HL-60/S4 treated with retinoic acid at 250 ng/mL for 4 days and 3 days (cell line): ENCODE data around the gene XPOT.
"Not testable (repeated sequence)": the region's sequence is repeated elsewhere in the genome, so short reads cannot be mapped to it uniquely, and the experiment has no call there.

Experiments
- in situ Hi-C: fragments of 300-500 bp; cut with MboI; formaldehyde crosslinking; loops from 2 replicates; pipeline ENCODE4 v1.7.0; 2022; ENCODE audit warnings: low sequenced_read_pairs

The XPOT gene

DNA sequence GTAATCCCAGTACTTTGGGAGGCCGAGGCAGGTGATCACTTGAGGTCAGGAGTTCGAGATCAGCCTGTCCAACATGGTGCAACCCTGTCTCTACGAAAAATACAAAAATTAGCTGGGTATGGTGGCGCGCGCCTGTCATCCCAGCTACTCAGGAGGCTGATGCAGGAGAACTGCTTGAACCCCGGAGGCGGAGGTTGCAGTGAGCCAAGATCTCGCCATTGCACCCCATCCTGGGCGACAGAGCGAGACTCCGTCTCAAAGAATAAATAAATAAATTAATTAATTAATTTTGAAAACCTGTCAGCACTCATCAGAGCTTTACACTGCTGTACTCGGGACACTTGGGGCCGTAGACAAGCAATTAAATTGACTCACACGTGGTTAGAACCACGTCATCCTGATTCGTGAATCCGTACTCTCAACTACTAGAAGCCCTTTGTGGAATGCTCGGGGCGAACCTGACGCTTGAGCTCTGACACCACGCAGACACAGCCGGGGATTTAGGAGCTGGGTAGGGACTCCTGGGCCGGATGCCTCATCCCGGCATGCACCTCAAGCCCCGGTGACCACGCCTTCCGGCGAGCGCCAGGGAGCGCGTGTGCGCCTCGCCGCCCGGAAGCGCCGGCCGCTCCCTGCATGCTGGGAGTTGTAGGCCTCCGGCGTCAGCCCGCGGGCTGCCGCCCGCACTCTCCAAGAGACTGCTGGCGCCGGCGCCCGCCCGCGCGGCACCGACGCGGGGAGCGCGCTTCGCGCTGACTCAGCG, at the start of gene XPOT:
XPOT (plus strand) TSS at position 686 of the 763 bp plus-strand sequence. CDS start 5,644 bp downstream, outside the sequence.
- in situ Hi-C loops, result no loop called here

DNA sequence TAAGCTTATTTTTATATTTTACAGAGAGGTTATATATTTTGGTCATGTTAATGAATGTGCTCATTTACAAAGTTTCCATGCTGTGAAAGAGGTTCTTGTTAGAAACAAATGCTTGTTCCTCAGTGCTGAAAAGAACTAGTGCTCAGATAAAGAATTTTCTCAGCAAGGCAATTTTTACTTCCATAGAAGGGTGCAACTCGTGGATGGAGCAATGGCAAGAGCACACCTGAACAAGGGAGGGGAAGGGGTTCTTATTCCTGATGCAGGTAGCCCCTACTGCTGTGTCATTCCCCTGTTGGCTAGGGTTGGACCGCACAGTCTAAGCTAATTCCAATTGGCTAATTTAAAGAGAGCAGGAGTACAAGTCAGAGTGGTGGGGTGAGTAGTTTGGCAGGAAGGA, 48.0 kb upstream of the XPOT start:
- in situ Hi-C loops, result not testable (repeated sequence)

- in situ Hi-C loops, result not testable (repeated sequence)
These were observed 43.0 kb upstream of the XPOT start for GRCh38 chr12:64361173-64361572.

- in situ Hi-C loops, result no loop called here
These were observed 41.4 kb upstream of the XPOT start for GRCh38 chr12:64362721-64363305.

DNA sequence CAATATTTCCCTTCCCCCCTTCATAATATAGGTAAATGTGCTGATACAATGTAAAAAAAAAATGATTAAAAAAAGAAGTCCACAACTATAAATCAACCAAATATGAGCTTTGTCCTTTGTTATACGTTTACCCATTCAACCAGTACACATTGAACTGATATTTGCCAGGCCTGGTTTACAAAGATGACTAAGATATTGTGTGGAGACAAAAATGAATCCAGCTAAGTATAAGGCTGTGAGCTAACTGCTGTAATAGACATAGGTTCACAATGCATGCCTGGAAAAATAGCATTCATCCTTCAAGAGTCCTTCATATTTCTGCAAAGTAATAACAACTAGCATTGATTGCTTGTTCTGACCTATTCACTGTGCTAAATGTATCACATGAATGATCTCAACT, 20.5 kb upstream of the XPOT start:
- in situ Hi-C loops, result no loop called here

DNA sequence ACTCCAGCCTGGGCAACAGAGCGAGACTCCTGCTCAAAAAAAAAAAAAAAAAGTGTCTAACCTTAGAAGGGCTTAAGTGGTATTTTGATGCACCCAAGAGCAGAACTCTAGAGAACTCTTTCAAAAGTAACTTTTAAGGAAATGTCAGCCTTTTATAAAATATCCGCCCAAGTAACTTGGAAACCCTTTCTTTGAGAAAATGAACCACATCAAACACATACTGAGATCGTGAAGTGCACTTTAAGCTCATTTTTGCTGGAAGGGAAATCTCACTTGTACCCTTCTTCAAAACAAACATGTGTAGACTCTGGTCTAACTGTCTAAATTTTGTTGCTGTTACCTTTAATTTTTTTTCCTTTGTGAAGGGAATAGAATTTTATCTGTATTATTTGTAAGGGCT, 19.2 kb upstream of the XPOT start:
- in situ Hi-C loops, result no loop called here

DNA sequence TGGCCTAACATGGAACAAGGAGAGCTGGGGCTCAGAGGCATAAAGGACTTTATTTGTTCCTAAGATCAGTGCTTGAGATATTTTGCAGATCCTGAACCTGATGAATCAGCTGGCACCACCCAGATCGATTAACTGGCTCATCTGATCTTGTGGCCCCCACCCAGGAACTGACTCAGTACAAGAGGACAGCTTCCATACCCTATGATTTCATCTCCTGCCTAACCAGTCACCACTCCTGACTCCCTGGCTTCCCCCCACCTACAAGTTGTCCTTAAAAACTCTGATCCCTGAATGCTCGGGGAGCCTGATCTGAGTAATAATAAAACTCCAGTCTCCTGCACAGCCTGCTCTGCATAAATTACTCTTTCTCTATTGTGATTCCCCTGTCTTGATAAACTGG, 18.7 kb upstream of the XPOT start:
- in situ Hi-C loops, result no loop called here

DNA sequence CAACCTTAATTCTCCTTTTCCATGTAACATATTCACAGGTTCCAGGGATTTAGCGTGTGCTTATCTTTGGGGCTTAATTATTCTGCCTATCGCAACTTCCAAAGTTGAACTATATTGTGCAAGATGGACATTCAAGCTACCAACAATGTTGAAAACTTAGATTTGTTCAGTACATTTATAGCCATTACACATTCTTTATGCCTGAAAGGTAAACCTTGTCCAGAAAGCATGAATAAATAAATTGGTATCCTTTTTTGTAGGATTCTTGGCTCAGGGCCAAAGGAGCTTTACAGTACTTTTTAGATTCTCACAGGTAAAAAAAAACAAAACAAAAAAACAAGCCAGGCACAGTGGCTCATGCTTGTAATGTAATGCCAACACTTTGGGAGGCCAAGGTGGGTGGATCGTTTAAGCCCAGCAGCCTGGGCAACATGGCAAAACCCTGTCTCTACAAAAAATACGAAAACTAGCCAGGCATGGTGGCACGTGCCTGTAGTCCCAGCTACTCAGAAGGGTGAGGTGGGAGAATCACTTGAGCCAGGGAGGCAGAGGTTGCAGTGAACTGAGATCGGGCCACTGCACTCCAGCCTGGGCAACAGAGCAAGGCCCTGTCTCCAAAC, 16.9 kb upstream of the XPOT start:
- in situ Hi-C loops, result no loop called here

DNA sequence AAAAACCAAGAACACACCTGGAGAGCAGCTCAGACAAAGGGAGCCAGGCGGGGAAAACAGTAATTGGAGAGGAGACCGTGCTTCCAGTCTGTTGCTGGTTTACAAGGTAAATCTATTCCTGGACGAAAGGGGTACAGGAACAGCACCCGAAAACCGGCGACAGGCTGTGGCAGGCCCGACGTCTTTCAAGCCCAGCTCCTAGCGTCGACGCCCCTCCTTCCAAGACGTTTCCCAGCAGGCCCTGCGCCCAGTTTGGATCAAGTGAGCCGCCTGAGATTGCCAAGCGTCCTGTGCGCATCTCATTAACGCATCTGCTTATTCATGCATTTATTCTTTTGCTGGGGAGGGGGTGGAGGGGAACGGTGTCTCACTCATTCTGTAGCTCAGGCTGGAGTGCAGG, 15.0 kb upstream of the XPOT start:
- in situ Hi-C loops, result no loop called here

DNA sequence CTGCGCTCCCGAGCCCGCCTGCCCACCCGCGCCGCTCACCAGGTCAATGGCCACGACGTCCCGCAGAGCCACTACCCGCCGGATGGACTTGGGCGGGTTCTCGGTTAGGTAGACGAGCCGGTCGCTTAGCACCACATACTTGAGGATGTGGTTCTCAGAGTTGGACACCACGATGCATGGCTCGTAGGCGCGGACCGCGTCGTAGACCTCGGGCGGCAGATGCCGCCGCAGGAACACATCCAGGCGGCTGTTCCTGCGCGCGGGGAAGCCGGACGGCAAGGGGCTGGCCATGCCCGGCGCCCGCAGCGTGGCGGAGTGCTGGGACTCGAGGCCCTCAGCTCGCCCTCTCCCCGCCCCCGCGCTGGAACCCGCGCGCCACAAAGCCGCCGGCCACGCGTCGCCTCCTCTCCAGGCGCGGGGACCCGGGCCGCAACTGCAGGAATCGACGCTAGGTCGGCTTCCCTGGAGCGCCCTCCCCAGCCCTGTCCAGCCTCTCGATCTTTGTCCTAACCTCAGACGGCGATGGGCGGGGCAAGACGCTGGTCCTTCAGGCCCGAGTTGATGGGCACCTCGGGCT, 13.8 kb upstream of the XPOT start, which contains the start of gene C12orf56:
C12orf56 (minus strand) TSS at position 484 of the 577 bp plus-strand sequence; CDS start at position 291, 193 bp downstream.
- in situ Hi-C loops, result no loop called here

GRCh38 chr12:64392221-64392620, 12.0 kb upstream of the XPOT start:
- in situ Hi-C loops, result no loop called here

DNA sequence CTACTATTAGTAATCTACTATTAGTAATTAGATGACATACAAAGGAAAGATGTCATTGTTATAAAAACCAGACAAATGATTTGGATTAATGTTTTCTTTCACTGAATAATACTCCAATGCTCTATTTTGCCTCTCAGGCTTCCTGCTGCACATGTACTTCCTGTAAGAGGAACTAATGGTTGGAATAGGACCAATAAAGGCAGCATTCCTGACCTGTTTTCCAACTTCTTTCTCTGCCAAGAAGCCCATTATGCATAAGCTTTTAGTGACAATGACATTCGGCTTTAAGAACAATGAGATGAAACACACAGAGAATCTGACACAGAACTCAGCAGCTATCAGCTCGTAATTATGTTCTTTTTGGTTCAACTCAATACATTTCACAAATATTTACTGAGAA, 8.5 kb upstream of the XPOT start:
- in situ Hi-C loops, result no loop called here

DNA sequence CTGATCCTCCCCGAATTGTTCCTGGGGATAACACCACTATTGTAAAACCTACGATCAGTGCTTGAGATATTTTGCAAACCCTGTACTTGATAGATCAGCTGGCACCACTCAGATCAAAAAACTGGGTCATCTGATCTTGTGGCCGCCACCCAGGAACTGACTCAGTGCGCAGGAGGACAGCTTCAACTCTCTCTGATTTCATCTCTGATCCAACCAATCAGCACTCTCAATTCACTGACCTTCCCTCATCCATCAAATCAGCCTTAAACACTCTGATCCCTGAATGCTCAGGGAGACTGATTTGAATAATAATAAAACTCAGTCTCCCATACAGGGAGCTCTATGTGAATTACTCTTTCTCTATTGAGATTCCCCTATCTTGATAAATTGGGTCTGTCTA, 4.2 kb upstream of the XPOT start:
- in situ Hi-C loops, result no loop called here

GRCh38 chr12:64402181-64402580, 2.0 kb upstream of the XPOT start:
- in situ Hi-C loops, result no loop called here

DNA sequence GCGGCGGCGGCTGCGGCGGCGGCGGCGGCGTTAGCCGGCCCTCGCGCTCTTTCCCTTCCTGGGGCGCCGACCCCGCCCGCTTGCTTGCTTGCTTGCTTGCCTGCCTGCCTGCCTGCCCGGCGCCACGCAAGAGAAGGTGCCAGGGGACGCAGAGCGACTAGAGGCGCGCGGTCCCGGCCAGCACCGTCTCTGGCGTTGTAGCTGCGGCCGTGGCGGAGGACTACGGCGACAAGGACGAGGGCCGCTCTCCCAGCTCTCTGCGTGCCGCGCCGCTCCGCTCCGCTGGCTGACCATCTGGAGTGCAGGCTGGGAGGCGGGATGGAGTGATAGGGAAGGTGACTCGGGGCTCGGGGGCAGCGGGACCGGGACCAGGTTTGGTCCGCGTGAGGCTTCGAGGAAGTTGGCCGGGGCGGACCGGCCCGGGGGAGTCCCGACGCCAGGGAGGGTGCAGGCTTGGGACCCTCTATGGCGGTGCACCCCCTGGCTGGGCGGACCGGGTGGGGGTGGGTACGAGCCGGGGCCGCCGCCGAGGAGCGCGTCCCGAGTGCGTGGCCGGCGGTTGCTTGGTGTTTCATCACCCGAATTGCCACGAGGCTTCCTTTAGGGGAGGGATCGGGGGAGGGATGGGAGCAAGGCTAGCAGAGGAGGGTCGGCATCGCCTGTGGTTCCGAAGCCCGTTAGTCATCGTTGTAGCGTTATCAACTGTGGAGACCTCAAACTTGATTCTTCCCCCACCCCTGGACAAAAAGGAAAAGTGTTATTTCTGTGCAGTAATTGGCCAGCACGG, 471 bp downstream of the XPOT start:
- in situ Hi-C loops, result no loop called here

- in situ Hi-C loops, result no loop called here
These were observed 3.4 kb downstream of the XPOT start for GRCh38 chr12:64407342-64408223.

DNA sequence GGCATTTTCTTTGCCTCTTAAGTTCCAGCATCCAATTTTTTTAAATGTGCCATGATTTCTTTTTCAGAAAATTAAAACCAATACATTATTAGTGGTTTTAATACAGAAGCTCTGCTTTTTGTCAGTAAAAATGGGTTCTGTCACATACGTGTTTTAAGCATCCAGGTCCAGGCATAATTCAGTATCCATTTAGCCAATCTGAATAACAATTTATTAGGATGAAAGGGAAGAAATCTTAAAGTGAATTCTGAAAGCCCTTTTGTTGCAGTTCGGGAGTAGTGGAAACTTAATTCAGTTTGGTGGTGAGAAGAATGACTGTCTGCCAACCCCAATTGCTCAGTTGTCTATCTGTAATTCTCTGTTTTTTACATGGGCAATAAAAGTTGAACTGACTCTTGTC, 7.2 kb downstream of the XPOT start:
- in situ Hi-C loops, result no loop called here

- in situ Hi-C loops, result no loop called here
These were observed 8.3 kb downstream of the XPOT start for GRCh38 chr12:64412459-64412858.

DNA sequence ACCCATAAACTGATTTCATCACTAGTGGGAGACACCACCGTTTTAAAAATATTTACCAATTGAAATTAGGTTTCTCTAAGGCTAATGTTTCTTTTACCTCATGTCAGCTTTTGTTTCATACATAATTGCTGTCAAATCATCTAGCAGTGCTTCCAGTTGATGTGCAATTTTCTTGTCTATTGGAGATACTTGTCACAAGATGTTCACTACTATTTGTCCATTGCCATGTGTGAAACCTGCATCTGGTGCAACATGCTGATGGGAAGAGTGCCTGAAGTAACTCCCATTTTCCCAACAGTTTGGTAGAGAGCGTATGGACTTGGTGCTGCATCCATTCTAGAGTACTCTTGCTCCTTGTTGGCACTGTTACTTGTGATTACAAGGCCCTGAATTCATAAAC, 9.7 kb downstream of the XPOT start:
- in situ Hi-C loops, result no loop called here

DNA sequence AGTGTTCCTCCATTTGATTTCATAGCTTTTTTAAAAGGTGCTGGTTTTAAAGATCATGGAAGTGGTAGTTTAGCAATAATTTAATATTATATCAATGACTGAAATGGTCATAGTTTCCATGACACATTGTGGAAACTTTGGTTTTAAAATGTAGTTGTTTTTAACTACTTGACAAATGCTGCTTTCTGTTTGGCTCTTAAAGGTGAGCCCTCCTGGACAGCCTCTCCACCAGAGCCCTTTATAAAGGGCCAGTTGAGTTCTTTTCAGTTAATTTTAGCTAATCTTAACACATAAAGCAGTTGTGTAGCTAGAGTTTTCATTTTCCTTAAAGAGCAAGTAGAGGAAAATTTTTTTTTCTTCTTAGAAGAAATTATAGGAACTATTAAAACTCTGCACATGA, 14.0 kb downstream of the XPOT start:
- in situ Hi-C loops, result no loop called here
